K562 (cell line): Measurements from ENCODE around the gene SEC61A1. TPM values are rescaled to one million over a fixed set of nuclear protein-coding genes. Genes with fewer than 3 reads are reported as not detected.

Experiments used
- BRF2 ChIP-seq: IDR thresholded peaks from 3 replicates; pipeline ENCODE4 v1.6.1; 2011; ENCODE audit warnings: borderline replicate concordance, mild to moderate bottlenecking; ENCODE audit not compliant: insufficient read length, insufficient read depth
- CHD7 ChIP-seq: fragments of 200-600 bp; sonication (generic); IDR thresholded peaks from one replicate; pipeline ENCODE4 v1.6.1; 2012; ENCODE audit warnings: mild to moderate bottlenecking, low read depth, low read length, inconsistent platforms
- ETV6 ChIP-seq, 3 experiments: fragments of 150-350 bp in 1 of 3; sonication (generic) in 1 of 3; formaldehyde crosslinking in 1 of 3; IDR thresholded peaks; 2 replicates each; pipeline versions ENCODE4 v1.6.1 to v1.8.0; 2014 to 2022; ENCODE audit warnings: borderline replicate concordance in 2 of 3, low read depth in 2 of 3, antibody characterized with exemption in 1 of 3, low read length in 1 of 3, mild to moderate bottlenecking in 1 of 3, missing genetic modification reagents in 1 of 3
- MECOM ChIP-seq: fragments of 250-450 bp; sonication (Bioruptor Pico); IDR thresholded peaks from 2 replicates; pipeline ENCODE4 v1.8.0; 2022; ENCODE audit warnings: inconsistent platforms
- SLC30A9 ChIP-seq: fragments of 250-450 bp; sonication (Bioruptor Pico); IDR thresholded peaks from 2 replicates; pipeline ENCODE4 v1.8.0; 2022; ENCODE audit warnings: mild to moderate bottlenecking, moderate library complexity
- STAG1 ChIP-seq: sonication (generic); formaldehyde crosslinking; IDR thresholded peaks from 2 replicates; pipeline ENCODE4 v1.5.0; 2020; ENCODE audit warnings: missing genetic modification reagents, borderline replicate concordance
- TFAM ChIP-seq: fragments of 250-450 bp; sonication (Bioruptor Pico); conservative IDR thresholded peaks from 2 replicates; pipeline ENCODE4 v1.5.0; 2021; ENCODE audit warnings: mild to moderate bottlenecking, moderate library complexity
- ZBTB5 ChIP-seq: fragments of 450-650 bp; IDR thresholded peaks from 2 replicates; pipeline ENCODE4 v1.6.1; 2017; ENCODE audit warnings: antibody characterized with exemption
- ZEB2 ChIP-seq: fragments of 450-650 bp; IDR thresholded peaks from 2 replicates; pipeline ENCODE4 v1.6.1; 2016
- polyA plus RNA-seq, 8 experiments: library from polyadenylated mRNA; depleted of rRNA in 4 of 8; stranded (reverse) in 5 of 8; unstranded in 3 of 8; fragments of >200 nt; fragmentation: Nextera tagmentation in 2 of 8; fragmentation: Illumina TruSeq in 1 of 8; extraction: Ambion mirVana in 2 of 8; extraction: Trizol in 1 of 8; gene quantifications; 2 replicates each; pipeline versions ENCODE4 v1.2.1 to v1.2.3, GENCODE V29; 2011 to 2014; ENCODE audit warnings: inconsistent platforms in 1 of 8, missing spikeins in 1 of 8
- total RNA-seq, 7 experiments: library from RNA; depleted of rRNA in 6 of 7; stranded (reverse); fragments of >200 nt in 6 of 7; fragmentation: Illumina TruSeq in 2 of 7; extraction: Trizol in 2 of 7; gene quantifications; 2 replicates each; pipeline versions ENCODE4 v1.2.1 to v1.2.3, GENCODE V29; 2011 to 2021; ENCODE audit warnings: low replicate concordance in 1 of 7

SEC61A1 gene
- total and polyA plus RNA-seq, 9 of the 15 experiments (the other 6 are each of a cell fraction or from before 2014, with no cell fraction given): 1.9 to 140 (median 79.1) TPM

GRCh38 chr3:128076483-128077201, 24.4 kb downstream of the SEC61A1 start (continued):
- no peak for TF ChIP-seq CHD7
- no peak for TF ChIP-seq ETV6 (IDR thresholded peaks at IDR 0.05; ENCODE audit: borderline replicate concordance in 1 of 2, low read depth in 2 of 2, low read length in 1 of 2)
- no peak for TF ChIP-seq ETV6 (CRISPR knock-in tag; IDR thresholded peaks at IDR 0.05; ENCODE audit: borderline replicate concordance)
- TF ChIP-seq MECOM (CRISPR knock-in tag): no peak
- no peak for TF ChIP-seq BRF2
- TF ChIP-seq ZBTB5: no peak
- no peak for TF ChIP-seq TFAM (CRISPR knock-in tag)
- no peak for TF ChIP-seq SLC30A9 (CRISPR knock-in tag)
- no peak for TF ChIP-seq STAG1 (CRISPR knock-in tag)
- no peak for TF ChIP-seq ZEB2
